Endothelial cell of umbilical vein (primary cell): ENCODE data around the gene RBM4. TPM values are rescaled to one million over a fixed set of nuclear protein-coding genes. Genes with fewer than 3 reads are reported as not detected.

Experiments used
- BruUV-seq: library from RNA; stranded (reverse); fragments of 400-500 nt; replicated peaks from 2 replicates; lab custom pipeline; 2021; lab: Mats Ljungman, UMichigan
- CTCF ChIA-PET: fragments of 300-600, 350-600 bp; sonication (Branson Sonifier 250); formaldehyde crosslinking; loops from one replicate; lab custom pipeline; 2021; ENCODE audit warnings: antibody characterized with exemption, inconsistent platforms; lab: Charles Lee
- POLR2A ChIA-PET: fragments of 300-600, 350-600 bp; sonication (Branson Sonifier 250); formaldehyde crosslinking; loops from one replicate; lab custom pipeline; 2021; ENCODE audit warnings: antibody characterized with exemption, inconsistent platforms; lab: Charles Lee
- DNase-seq: peaks from one replicate; pipeline ENCODE4 v3.0.0-alpha.2; 2011; ENCODE audit warnings: low read depth, low spot score
- FAIRE-seq: peaks from 2 replicates; lab custom pipeline; 2011; peaks lifted over from hg19 to GRCh38; lab: Jason Lieb, UNC
- H2AFZ ChIP-seq: 2 replicates; pipeline ENCODE4 v1.6.0; 2012; ENCODE audit warnings: low read depth, low read length, control low read depth, inconsistent platforms
- H3K27ac ChIP-seq: 2 replicates; pipeline ENCODE4 v1.5.1; 2011; ENCODE audit warnings: low read depth, mild to moderate bottlenecking, control low read depth, low read length, moderate library complexity; ENCODE audit not compliant: insufficient read depth
- H3K27me3 ChIP-seq, 2 experiments: 2 replicates each; pipeline versions ENCODE4 v1.6.0 to v1.6.1; 2011; ENCODE audit warnings: low read length in 2 of 2, mixed read lengths in 1 of 2; ENCODE audit not compliant: control insufficient read depth in 2 of 2, insufficient read depth in 2 of 2
- H3K36me3 ChIP-seq, 2 experiments: 2 replicates in 1 of 2; 3 replicates in 1 of 2; pipeline ENCODE4 v1.5.1; 2011; ENCODE audit warnings: low read length in 2 of 2, mild to moderate bottlenecking in 1 of 2, moderate library complexity in 1 of 2; ENCODE audit not compliant: control insufficient read depth in 2 of 2, insufficient read depth in 2 of 2; ENCODE audit errors: extremely low read depth in 1 of 2
- H3K4me1 ChIP-seq: 3 replicates; pipeline ENCODE4 v1.5.1; 2011; ENCODE audit warnings: mild to moderate bottlenecking, low read length; ENCODE audit not compliant: control insufficient read depth, insufficient read depth; ENCODE audit errors: extremely low read depth
- H3K4me2 ChIP-seq: 2 replicates; pipeline ENCODE4 v1.6.1; 2011; ENCODE audit warnings: low read length, control low read depth, mixed read lengths; ENCODE audit not compliant: insufficient read depth
- H3K4me3 ChIP-seq, 3 experiments: fragments of 200-600 bp in 1 of 3; sonication (generic), shearing (Covaris generic) in 1 of 3; replicated peaks in 1 of 3; 2 replicates each; pipeline ENCODE4 v1.5.1; 2011 to 2016; ENCODE audit warnings: control low read depth in 3 of 3, low read length in 3 of 3, mild to moderate bottlenecking in 2 of 3, inconsistent platforms in 1 of 3, low read depth in 1 of 3, moderate library complexity in 1 of 3; ENCODE audit not compliant: insufficient read depth in 1 of 3
- H3K79me2 ChIP-seq: 2 replicates; pipeline ENCODE4 v1.6.0; 2012; ENCODE audit warnings: low read length, inconsistent platforms; ENCODE audit not compliant: control insufficient read depth, insufficient read depth
- H3K9ac ChIP-seq: replicated peaks from 2 replicates; pipeline ENCODE3; 2011; ENCODE audit warnings: low read length, control low read depth; ENCODE audit not compliant: insufficient read depth; ENCODE audit errors: extremely low read depth
- H3K9me1 ChIP-seq: replicated peaks from 3 replicates; pipeline ENCODE4 v1.6.0; 2011; ENCODE audit warnings: mild to moderate bottlenecking, low read length; ENCODE audit not compliant: control insufficient read depth, insufficient read depth; ENCODE audit errors: extremely low read depth
- H3K9me3 ChIP-seq: replicated peaks from 2 replicates; pipeline ENCODE4 v1.5.1; 2012; ENCODE audit warnings: low read length, inconsistent platforms; ENCODE audit not compliant: control insufficient read depth, insufficient read depth
- H4K20me1 ChIP-seq: replicated peaks from 2 replicates; pipeline ENCODE3; 2011; ENCODE audit warnings: mild to moderate bottlenecking, low read length; ENCODE audit not compliant: control insufficient read depth, insufficient read depth; ENCODE audit errors: extremely low read depth
- CTCF ChIP-seq, 2 donors: IDR thresholded peaks; 1 replicate in 1 of 2; 2 replicates in 1 of 2; pipeline ENCODE4 v1.5.1; 2011; ENCODE audit warnings: low read length in 2 of 2, mild to moderate bottlenecking in 2 of 2, moderate library complexity in 2 of 2, control low read depth in 1 of 2, inconsistent platforms in 1 of 2, low read depth in 1 of 2; ENCODE audit not compliant: insufficient read depth in 1 of 2; ENCODE audit errors: extremely low read depth in 1 of 2
- EZH2 ChIP-seq: IDR thresholded peaks from 2 replicates; pipeline ENCODE4 v1.6.1; 2012; ENCODE audit warnings: borderline replicate concordance, low read depth, mild to moderate bottlenecking, moderate library complexity, low read length, inconsistent platforms; ENCODE audit not compliant: severe bottlenecking
- FOS ChIP-seq: IDR thresholded peaks from 2 replicates; pipeline ENCODE4 v1.6.1; 2011; ENCODE audit warnings: mild to moderate bottlenecking, low read length, moderate library complexity, borderline replicate concordance; ENCODE audit not compliant: insufficient read depth
- GATA2 ChIP-seq: IDR thresholded peaks from 2 replicates; pipeline ENCODE4 v1.7.0; 2011; ENCODE audit warnings: low read depth, mild to moderate bottlenecking, moderate library complexity, mixed read lengths, low read length; ENCODE audit not compliant: insufficient read length, insufficient read depth
- JUN ChIP-seq: IDR thresholded peaks from 2 replicates; pipeline ENCODE4 v1.6.1; 2011; ENCODE audit warnings: borderline replicate concordance, low read depth; ENCODE audit not compliant: insufficient read length, insufficient read depth
- MAX ChIP-seq: IDR thresholded peaks from 2 replicates; pipeline ENCODE4 v1.6.1; 2011; ENCODE audit not compliant: insufficient read depth, insufficient read length
- MYC ChIP-seq: IDR thresholded peaks from one replicate; pipeline ENCODE4 v1.6.1; 2011; ENCODE audit warnings: mild to moderate bottlenecking, low read depth, low read length
- POLR2A ChIP-seq: IDR thresholded peaks from 2 replicates; pipeline ENCODE4 v1.6.1; 2012; ENCODE audit warnings: low read depth, mild to moderate bottlenecking, control low read depth, low read length
- POLR2AphosphoS5 ChIP-seq: IDR thresholded peaks from 2 replicates; pipeline ENCODE4 v1.6.1; 2012; ENCODE audit warnings: low read depth, mild to moderate bottlenecking, control low read depth, low read length, moderate library complexity; ENCODE audit not compliant: insufficient read depth
- dilution Hi-C: fragments of 300-500 bp; cut with MboI; formaldehyde crosslinking; loops from one replicate; pipeline ENCODE4 v1.15.0; 2019; ENCODE audit warnings: low sequenced_read_pairs; ENCODE audit not compliant: extremely low pct_ligation_motif_present
- intact Hi-C: fragments of 100-400 bp; cut with micrococcal nuclease; formaldehyde crosslinking; loops from one replicate; pipeline ENCODE4 v1.10.0; 2022
- polyA plus RNA-seq, 4 experiments: library from polyadenylated mRNA; depleted of rRNA in 3 of 4; stranded (reverse) in 3 of 4; unstranded in 1 of 4; fragments of >200 nt; gene quantifications; 2 replicates each; pipeline versions ENCODE4 v1.2.1 to v1.2.3, GENCODE V29; 2011 to 2012; ENCODE audit warnings: missing spikeins in 1 of 4
- total RNA-seq: library from RNA; stranded (reverse); gene quantifications from 2 replicates; pipeline ENCODE4 v1.2.3, GENCODE V29; 2021

The RBM4 gene
- total and polyA plus RNA-seq, 2 donors (not counting 3 experiments of a cell fraction or from before 2014, with no cell fraction given), result 153 to 361 TPM

DNA sequence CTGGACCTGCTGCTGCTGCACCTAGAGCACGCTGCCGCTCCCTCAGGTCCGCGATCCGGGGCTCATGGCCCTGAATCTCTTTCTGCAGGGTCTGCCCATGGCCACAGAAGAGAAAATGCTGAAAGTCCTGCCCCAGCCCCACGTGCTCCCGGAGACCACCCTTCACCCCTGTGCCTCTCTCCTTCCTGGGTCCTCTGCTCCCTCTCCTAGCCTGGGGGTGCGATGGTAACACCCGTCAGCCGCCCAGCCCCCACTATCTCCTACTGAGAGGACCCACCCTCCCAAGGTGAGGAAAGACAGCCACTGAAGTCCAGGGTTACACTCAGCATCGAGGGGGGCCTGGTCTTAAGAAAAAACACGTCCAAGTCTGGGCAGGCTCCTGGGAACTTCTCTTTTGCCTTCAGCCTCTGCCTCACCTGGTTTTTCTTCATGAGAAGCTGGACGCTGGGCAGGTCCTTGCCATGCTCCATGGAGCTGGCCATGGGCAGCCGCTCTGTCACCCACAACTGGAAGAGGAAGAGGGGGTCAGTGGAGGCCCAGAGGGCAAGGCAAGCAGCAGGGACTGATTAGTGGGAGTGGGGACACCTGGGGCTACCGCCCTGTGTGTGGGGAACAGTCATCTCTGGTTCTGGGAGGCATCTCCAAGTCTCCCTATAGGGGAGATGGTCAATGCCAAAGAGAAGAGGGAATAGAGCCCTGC is 55.0 kb downstream of the RBM4 start:
- no peak overlapping the region for H3K4me2 ChIP-seq
- no peak overlapping the region for H3K27ac ChIP-seq
- no peak for TF ChIP-seq POLR2AphosphoS5
- dilution Hi-C loops (no loop called here), intact Hi-C loops (loop anchor here (1.0 to 5.0 kb wide), 5 partner anchors 54 to 378 kb away; no protein-coding TSS in a partner anchor)
- FAIRE-seq, result no peak
- H3K27me3 ChIP-seq, result no peaks in the 10 kb centered on the region
- no peaks in the 10 kb centered on the region for H3K36me3 ChIP-seq
- H3K9me1 ChIP-seq, result no peaks in the 10 kb centered on the region
- H3K4me3 ChIP-seq, result no peak overlapping the region
- POLR2A ChIA-PET, result no interaction called here
- CTCF ChIA-PET, result interaction anchor here (1.0 to 2.8 kb wide), 5 partner anchors 12 to 283 kb away, joined by 3 to 26 read pairs (median 5); partner anchors contain the start of gene RBM4B
- H4K20me1 ChIP-seq, result no peaks in the 10 kb centered on the region
- BruUV-seq, result no TSS peak
- DNase-seq, result no peak
- no peaks in the 10 kb centered on the region for H3K9me3 ChIP-seq
- H3K9ac ChIP-seq, result no peak overlapping the region
- no peaks in the 10 kb centered on the region for H3K79me2 ChIP-seq
- H2AFZ ChIP-seq, result no peak overlapping the region
- no peaks in the 10 kb centered on the region for H3K4me1 ChIP-seq

- H2AFZ ChIP-seq, result no peak overlapping the region
- H4K20me1 ChIP-seq, result no peaks in the 10 kb centered on the region
- no peaks in the 10 kb centered on the region for H3K9me3 ChIP-seq
- no peaks in the 10 kb centered on the region for H3K4me1 ChIP-seq
- no peak overlapping the region for H3K4me3 ChIP-seq
- no peak for FAIRE-seq
- no peaks in the 10 kb centered on the region for H3K79me2 ChIP-seq
- DNase-seq, result no peak
- ChIA-PET POLR2A (no interaction called here), CTCF (interaction anchor here (1.1 to 2.8 kb wide), 3 partner anchors 16 to 144 kb away, joined by 3 to 26 read pairs (median 5); partner anchors contain the start of gene RBM4B)
- no TSS peak for BruUV-seq
- H3K27ac ChIP-seq, result no peak overlapping the region
- no peak overlapping the region for H3K4me2 ChIP-seq
- H3K36me3 ChIP-seq, result no peaks in the 10 kb centered on the region
- dilution Hi-C loops, result no loop called here
- no peak overlapping the region for H3K9ac ChIP-seq
- no peak for TF ChIP-seq GATA2
- no peak for TF ChIP-seq FOS
- TF ChIP-seq MAX, result no peak
- no peak for TF ChIP-seq POLR2A
- TF ChIP-seq POLR2AphosphoS5, result no peak
- no peak for TF ChIP-seq JUN
- no peak for TF ChIP-seq CTCF (IDR thresholded peaks at IDR 0.05; ENCODE audit: extremely low read depth in 1 of 2, insufficient read depth in 1 of 2, low read depth in 1 of 2, low read length in 2 of 2)
- no peak for TF ChIP-seq EZH2
- TF ChIP-seq MYC, result no peak
- no peaks in the 10 kb centered on the region for H3K27me3 ChIP-seq
- no peaks in the 10 kb centered on the region for H3K9me1 ChIP-seq
- intact Hi-C loops, result loop anchor here (1.0 to 5.0 kb wide), 5 partner anchors 53 to 377 kb away; no protein-coding TSS in a partner anchor
Observed at GRCh38 chr11:66694056-66694410, 55.5 kb downstream of the RBM4 start.
